SK-N-SH (cell line): ENCODE measurements around the gene MAPT. TPM values are rescaled to one million over a fixed set of nuclear protein-coding genes. Genes with fewer than 3 reads are reported as not detected.
A peak's percentile ranks its signal among the peaks of the same experiment; 100 is the strongest.

Experiments used
- CTCF ChIA-PET: fragments of 300-600, 350-600 bp; formaldehyde crosslinking; extraction: SDS; loops from one replicate; lab custom pipeline; 2021; lab: Yijun Ruan, JAX
- POLR2A ChIA-PET: fragments of 350-600 bp; sonication (Branson Sonifier 250); formaldehyde crosslinking; extraction: SDS; loops from one replicate; lab custom pipeline; 2020; ENCODE audit warnings: antibody characterized with exemption, inconsistent platforms; lab: Yijun Ruan, JAX
- DNase-seq: peaks from one replicate; pipeline ENCODE4 v3.0.0; 2012
- H2AFZ ChIP-seq: fragments of 200-600 bp; sonication (generic); 2 replicates; pipeline ENCODE4 v1.8.1; 2016; ENCODE audit warnings: antibody characterized with exemption, mild to moderate bottlenecking, low read depth
- H3F3A ChIP-seq: fragments of 200-600 bp; sonication (generic); replicated peaks from 2 replicates; pipeline ENCODE3; 2016; ENCODE audit warnings: antibody characterized with exemption, mild to moderate bottlenecking; ENCODE audit not compliant: insufficient read depth
- H3K27ac ChIP-seq, 2 experiments: fragments of 200-500 bp in 1 of 2; fragments of 200-600 bp in 1 of 2; sonication (Bioruptor generic) in 1 of 2; sonication (generic), shearing (Covaris generic) in 1 of 2; 2 replicates each; pipeline versions ENCODE4 v1.5.1 to v1.6.1; 2014 to 2016; ENCODE audit warnings: low read depth in 2 of 2, inconsistent platforms in 1 of 2, low read length in 1 of 2, mild to moderate bottlenecking in 1 of 2, mixed read lengths in 1 of 2
- H3K27me3 ChIP-seq: fragments of 200-600 bp; sonication (generic), shearing (Covaris generic); 2 replicates; pipeline ENCODE4 v1.6.1; 2016; ENCODE audit warnings: mixed run types; ENCODE audit not compliant: insufficient read depth
- H3K36me3 ChIP-seq, 2 experiments: fragments of 200-500 bp in 1 of 2; fragments of 200-600 bp in 1 of 2; sonication (Bioruptor generic) in 1 of 2; sonication (generic) in 1 of 2; replicated peaks in 1 of 2; 2 replicates each; pipeline versions ENCODE3 to v1.5.1; 2014 to 2016; ENCODE audit warnings: low read length in 1 of 2, mild to moderate bottlenecking in 1 of 2; ENCODE audit not compliant: insufficient read depth in 2 of 2, control insufficient read depth in 1 of 2
- H3K4me1 ChIP-seq, 2 experiments: fragments of 200-500 bp in 1 of 2; fragments of 200-600 bp in 1 of 2; sonication (Bioruptor generic) in 1 of 2; sonication (generic), shearing (Covaris generic) in 1 of 2; 2 replicates each; pipeline versions ENCODE4 v1.5.1 to v1.6.1; 2014 to 2016; ENCODE audit warnings: low read depth in 1 of 2, low read length in 1 of 2, mixed run types in 1 of 2; ENCODE audit not compliant: insufficient read depth in 2 of 2, control insufficient read depth in 1 of 2
- H3K4me2 ChIP-seq: fragments of 200-600 bp; sonication (generic), shearing (Covaris generic); 2 replicates; pipeline ENCODE4 v1.6.1; 2017; ENCODE audit warnings: mixed run types
- H3K4me3 ChIP-seq, 2 experiments: fragments of 200-500 bp in 1 of 2; fragments of 200-600 bp in 1 of 2; sonication (Bioruptor generic) in 1 of 2; sonication (generic), shearing (Covaris generic) in 1 of 2; 2 replicates each; pipeline versions ENCODE4 v1.5.1 to v1.8.1; 2014 to 2016; ENCODE audit warnings: low read depth in 2 of 2, inconsistent platforms in 1 of 2, low read length in 1 of 2, mild to moderate bottlenecking in 1 of 2, mixed read lengths in 1 of 2, moderate library complexity in 1 of 2
- H3K79me2 ChIP-seq: fragments of 200-600 bp; sonication (generic); 2 replicates; pipeline ENCODE4 v1.8.1; 2017; ENCODE audit warnings: mild to moderate bottlenecking; ENCODE audit not compliant: insufficient read depth
- H3K9ac ChIP-seq: fragments of 200-600 bp; sonication (generic); 2 replicates; pipeline ENCODE4 v1.6.1; 2017; ENCODE audit warnings: mixed run types
- H3K9me2 ChIP-seq: fragments of 200-600 bp; sonication (generic); 2 replicates; pipeline ENCODE4 v1.6.1; 2017; ENCODE audit warnings: mixed run types
- H3K9me3 ChIP-seq: fragments of 200-600 bp; sonication (generic); 2 replicates; pipeline ENCODE4 v1.6.1; 2017; ENCODE audit warnings: mixed run types, mild to moderate bottlenecking, moderate library complexity
- H4K20me1 ChIP-seq: fragments of 200-600 bp; sonication (generic); 2 replicates; pipeline ENCODE4 v1.6.1; 2017; ENCODE audit warnings: mild to moderate bottlenecking, mixed run types; ENCODE audit not compliant: insufficient read depth
- CTCF ChIP-seq: fragments of 200-600 bp; sonication (generic); IDR thresholded peaks from 2 replicates; pipeline ENCODE4 v1.6.1; 2017; ENCODE audit warnings: antibody characterized with exemption, mild to moderate bottlenecking, moderate library complexity
- ELF1 ChIP-seq: IDR thresholded peaks from 2 replicates; pipeline ENCODE4 v1.4.0; 2012
- EP300 ChIP-seq, 2 experiments: IDR thresholded peaks; 2 replicates each; pipeline versions ENCODE4 v1.4.0 to v1.6.1; 2012; ENCODE audit warnings: borderline replicate concordance in 1 of 2, low read depth in 1 of 2, low read length in 1 of 2
- FOSL2 ChIP-seq: IDR thresholded peaks from 2 replicates; pipeline ENCODE4 v1.4.0; 2012; ENCODE audit warnings: low read depth, mild to moderate bottlenecking, moderate library complexity, borderline replicate concordance
- GABPA ChIP-seq: IDR thresholded peaks from 2 replicates; pipeline ENCODE4 v1.4.0; 2012; ENCODE audit warnings: low read depth, mild to moderate bottlenecking
- IRF3 ChIP-seq: fragments of 150-350 bp; IDR thresholded peaks from 2 replicates; pipeline ENCODE4 v1.6.1; 2016; ENCODE audit warnings: mild to moderate bottlenecking, low read depth, low read length
- JUND ChIP-seq: IDR thresholded peaks from 2 replicates; pipeline ENCODE4 v1.4.0; 2012
- MEF2A ChIP-seq: IDR thresholded peaks from 2 replicates; pipeline ENCODE4 v1.4.0; 2012; ENCODE audit warnings: low read depth, borderline replicate concordance
- NRF1 ChIP-seq: IDR thresholded peaks from 2 replicates; pipeline ENCODE4 v1.6.1; 2012; ENCODE audit warnings: low read depth, mild to moderate bottlenecking, low read length
- PBX3 ChIP-seq: IDR thresholded peaks from 2 replicates; pipeline ENCODE4; 2012
- SMC3 ChIP-seq: IDR thresholded peaks from 2 replicates; pipeline ENCODE4 v1.6.1; 2012; ENCODE audit warnings: low read depth, low read length, improper control_type of control experiment
- USF1 ChIP-seq: IDR thresholded peaks from 2 replicates; pipeline ENCODE4 v1.4.0; 2012; ENCODE audit warnings: low read depth, borderline replicate concordance
- YY1 ChIP-seq: IDR thresholded peaks from 2 replicates; pipeline ENCODE4 v1.4.0; 2012; ENCODE audit warnings: low read depth, mild to moderate bottlenecking
- WGBS: methylation state at CpG from one replicate; pipeline ENCODE4 v1.1.6; 2017; ENCODE audit warnings: low lambda C conversion rate; 5-methylcytosine and 5-hydroxymethylcytosine counted together
- polyA plus RNA-seq, 3 experiments: library from polyadenylated mRNA; depleted of rRNA; stranded (reverse); fragments of >200 nt; gene quantifications; 2 replicates each; pipeline ENCODE4 v1.2.3, GENCODE V29; 2012
- TF ChIP-seq, protein P1 (sequence below): fragments of 150-350 bp; IDR thresholded peaks from 2 replicates; pipeline ENCODE4 v1.6.1; 2017; ENCODE audit warnings: antibody characterized with exemption, low read length, low read depth, borderline replicate concordance

MAPT gene
- polyA plus RNA-seq, 1 of the 3 experiments (the other 2 are of a cell fraction) = 0.74 TPM

- Histone ChIP-seq H3F3A (peaks cover 37% of the 10 kb centered on the region), H3K79me2 (peaks cover 96% of the 10 kb centered on the region), H3K27me3 (no peaks in the 10 kb centered on the region), H4K20me1 (peaks cover 80% of the 10 kb centered on the region)
- POLR2A ChIA-PET = no interaction called here
- no peak for DNase-seq
- no peak for TF ChIP-seq EP300 (IDR thresholded peaks at IDR 0.05; ENCODE audit: borderline replicate concordance in 1 of 2, low read depth in 1 of 2, low read length in 1 of 2)
- TF ChIP-seq CTCF = no peak
- TF ChIP-seq ELF1 = no peak
- TF ChIP-seq GABPA = no peak
- TF ChIP-seq JUND = no peak
- no peak for TF ChIP-seq PBX3
- TF ChIP-seq, all 33 proteins: peak for 0
- Histone ChIP-seq H3K27ac (no peak overlapping the region), H3K4me3 (no peak overlapping the region), H2AFZ (no peak overlapping the region), H3K9me3 (no peaks in the 10 kb centered on the region), H3K9ac (no peak overlapping the region), H3K9me2 (no peaks in the 10 kb centered on the region), H3K36me3 (peaks cover 7 to 31% of the 10 kb centered on the region in 2 experiments), H3K4me1 (peaks cover 0 to 18% of the 10 kb centered on the region in 2 experiments; a peak in 3 of 4 replicates), H3K4me2 (no peak overlapping the region)
- CTCF ChIA-PET = interaction anchor here (1.4 to 2.0 kb wide), 9 partner anchors 13 to 122 kb away, joined by 3 to 11 read pairs (median 5); partner anchors contain the start of gene KANSL1
- WGBS = 94% methylated on average over 5 of the region's 5 CpGs
These were observed 177.4 kb downstream of the MAPT start for GRCh38 chr17:46071796-46072195.

DNA sequence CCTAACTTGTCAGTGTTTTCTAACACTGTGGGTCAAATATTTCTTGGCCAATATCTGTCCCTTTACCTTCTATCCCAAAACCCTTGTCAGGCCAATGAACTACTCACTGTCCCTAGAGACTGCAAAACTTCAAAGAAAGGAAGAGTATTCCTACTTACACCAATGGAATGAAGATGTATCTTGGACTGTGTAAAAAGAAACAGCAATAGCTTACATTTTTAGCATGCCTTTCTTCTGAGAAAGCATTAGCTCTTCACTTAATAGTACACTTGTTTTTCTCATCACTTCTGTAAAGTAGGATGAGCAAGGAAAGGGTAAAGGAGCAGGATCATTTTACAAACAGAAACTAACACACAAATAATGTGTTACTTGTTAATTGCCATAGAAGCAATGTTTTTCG, 178.6 kb downstream of the MAPT start:
- no peak for DNase-seq
- Histone ChIP-seq H3K4me3 (no peak overlapping the region), H3F3A (peaks cover 41% of the 10 kb centered on the region), H3K4me2 (peak overlapping the region; percentile 43), H3K27ac (peak overlapping the region; percentile 30 to 71; a peak in 3 of 4 replicates), H3K4me1 (peaks cover 0 to 18% of the 10 kb centered on the region in 2 experiments; a peak in 3 of 4 replicates), H2AFZ (no peak overlapping the region), H3K9me2 (no peaks in the 10 kb centered on the region), H3K9ac (peak overlapping the region; percentile 5; the same call in 1 of the 2 replicates), H3K79me2 (peaks cover 97% of the 10 kb centered on the region), H4K20me1 (peaks cover 73% of the 10 kb centered on the region), H3K9me3 (no peaks in the 10 kb centered on the region), H3K27me3 (no peaks in the 10 kb centered on the region), H3K36me3 (peaks cover 2 to 26% of the 10 kb centered on the region in 2 experiments)
- ChIA-PET POLR2A (no interaction called here), CTCF (interaction anchor here (0.8 kb wide), 2 partner anchors 10 to 112 kb away, joined by 3 read pairs; no protein-coding TSS in a partner anchor)
- WGBS = 77% methylated on average over 1 of the region's 1 CpG
- TF ChIP-seq CTCF (no peak), GABPA (no peak), USF1 (no peak), MEF2A (no peak), IRF3 (no peak), YY1 (no peak), ELF1 (no peak), JUND (peak; percentile 88), FOSL2 (peak; percentile 67; the same call in 1 of the 2 replicates), NRF1 (no peak), SMC3 (no peak)
- TF ChIP-seq, protein P1, sequence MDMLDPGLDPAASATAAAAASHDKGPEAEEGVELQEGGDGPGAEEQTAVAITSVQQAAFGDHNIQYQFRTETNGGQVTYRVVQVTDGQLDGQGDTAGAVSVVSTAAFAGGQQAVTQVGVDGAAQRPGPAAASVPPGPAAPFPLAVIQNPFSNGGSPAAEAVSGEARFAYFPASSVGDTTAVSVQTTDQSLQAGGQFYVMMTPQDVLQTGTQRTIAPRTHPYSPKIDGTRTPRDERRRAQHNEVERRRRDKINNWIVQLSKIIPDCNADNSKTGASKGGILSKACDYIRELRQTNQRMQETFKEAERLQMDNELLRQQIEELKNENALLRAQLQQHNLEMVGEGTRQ = no peak
